Gastroesophageal sphincter (tissue), 3 donors: ENCODE measurements around the gene HIVEP3.

Experiments used
- POLR2AphosphoS5 ChIP-seq: sonication (generic); formaldehyde crosslinking; IDR thresholded peaks from one replicate; pipeline ENCODE4 v1.6.1; 2017; ENCODE audit warnings: antibody characterized with exemption
- TF ChIP-seq, protein P1 (sequence below), 4 experiments: fragments of 200-600 bp in 2 of 4; fragments of 450-650 bp in 2 of 4; sonication (generic) in 1 of 4; IDR thresholded peaks; one replicate each; pipeline ENCODE4 v1.5.1; 2017 to 2019; ENCODE audit warnings: antibody characterized with exemption in 4 of 4, mild to moderate bottlenecking in 2 of 4, moderate library complexity in 2 of 4

- TF ChIP-seq, protein P1, sequence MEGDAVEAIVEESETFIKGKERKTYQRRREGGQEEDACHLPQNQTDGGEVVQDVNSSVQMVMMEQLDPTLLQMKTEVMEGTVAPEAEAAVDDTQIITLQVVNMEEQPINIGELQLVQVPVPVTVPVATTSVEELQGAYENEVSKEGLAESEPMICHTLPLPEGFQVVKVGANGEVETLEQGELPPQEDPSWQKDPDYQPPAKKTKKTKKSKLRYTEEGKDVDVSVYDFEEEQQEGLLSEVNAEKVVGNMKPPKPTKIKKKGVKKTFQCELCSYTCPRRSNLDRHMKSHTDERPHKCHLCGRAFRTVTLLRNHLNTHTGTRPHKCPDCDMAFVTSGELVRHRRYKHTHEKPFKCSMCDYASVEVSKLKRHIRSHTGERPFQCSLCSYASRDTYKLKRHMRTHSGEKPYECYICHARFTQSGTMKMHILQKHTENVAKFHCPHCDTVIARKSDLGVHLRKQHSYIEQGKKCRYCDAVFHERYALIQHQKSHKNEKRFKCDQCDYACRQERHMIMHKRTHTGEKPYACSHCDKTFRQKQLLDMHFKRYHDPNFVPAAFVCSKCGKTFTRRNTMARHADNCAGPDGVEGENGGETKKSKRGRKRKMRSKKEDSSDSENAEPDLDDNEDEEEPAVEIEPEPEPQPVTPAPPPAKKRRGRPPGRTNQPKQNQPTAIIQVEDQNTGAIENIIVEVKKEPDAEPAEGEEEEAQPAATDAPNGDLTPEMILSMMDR (IDR thresholded peaks at IDR 0.05): no peak
- TF ChIP-seq POLR2AphosphoS5: no peak
These were observed 111.3 kb downstream of the HIVEP3 start for GRCh38 chr1:41807390-41807789.
